Prostate gland (tissue), 2 donors: ENCODE results near the gene THBS2. TPM values are rescaled to one million over a fixed set of nuclear protein-coding genes. Genes with fewer than 3 reads are reported as not detected.

Experiments
- DNase-seq: peaks from one replicate; pipeline ENCODE4 v3.0.0-alpha.2; 2019; ENCODE audit warnings: low spot score
- H3K27ac ChIP-seq, 2 donors: fragments of 200-600 bp; sonication (generic); 2 replicates each; pipeline ENCODE4 v1.5.1; 2017 to 2019
- H3K27me3 ChIP-seq: fragments of 200-600 bp; sonication (generic); replicated peaks from 2 replicates; pipeline ENCODE4 v1.5.1; 2019; ENCODE audit not compliant: insufficient read depth
- H3K36me3 ChIP-seq, 2 donors: fragments of 200-600 bp; sonication (generic); 1 replicate in 1 of 2; 2 replicates in 1 of 2; pipeline versions ENCODE4 v1.5.1 to v1.8.1; 2017 to 2019
- H3K4me1 ChIP-seq: fragments of 200-600 bp; sonication (generic); replicated peaks from 2 replicates; pipeline ENCODE4 v1.5.1; 2019
- H3K4me3 ChIP-seq, 2 donors: fragments of 200-600 bp; sonication (generic); 2 replicates each; pipeline ENCODE4 v1.5.1; 2017 to 2019
- H3K9me3 ChIP-seq: fragments of 200-600 bp; sonication (generic); 2 replicates; pipeline ENCODE4 v1.5.1; 2017
- POLR2A ChIP-seq: fragments of 450-650 bp; IDR thresholded peaks from one replicate; pipeline ENCODE4 v1.6.1; 2016; ENCODE audit warnings: antibody characterized with exemption, mild to moderate bottlenecking
- POLR2AphosphoS5 ChIP-seq: sonication (generic); formaldehyde crosslinking; IDR thresholded peaks from one replicate; pipeline ENCODE4 v1.6.1; 2017; ENCODE audit warnings: antibody characterized with exemption
- WGBS: methylation state at CpG from one replicate; pipeline ENCODE4 v1.1.5; 2018; 5-methylcytosine and 5-hydroxymethylcytosine counted together
- intact Hi-C: fragments of 100-400 bp; cut with DNase I; formaldehyde crosslinking; loops from one replicate; pipeline ENCODE4 v1.14.2; 2022
- total RNA-seq, 2 donors: library from RNA; depleted of rRNA; stranded (reverse); fragments of >200 nt; gene quantifications; one replicate each; pipeline ENCODE4 v1.1.0, GENCODE V29; 2016
- TF ChIP-seq, protein P1 (sequence below), 4 experiments: fragments of 200-600 bp in 2 of 4; fragments of 450-650 bp in 2 of 4; sonication (generic) in 2 of 4; IDR thresholded peaks; 1 replicate in 3 of 4; 2 replicates in 1 of 4; pipeline ENCODE4 v1.5.1; 2016 to 2019; ENCODE audit warnings: antibody characterized with exemption in 4 of 4, mild to moderate bottlenecking in 2 of 4, moderate library complexity in 2 of 4

Gene THBS2
- total RNA-seq, 2 donors from 2014 or later = 3.3 to 10.9 TPM

DNA sequence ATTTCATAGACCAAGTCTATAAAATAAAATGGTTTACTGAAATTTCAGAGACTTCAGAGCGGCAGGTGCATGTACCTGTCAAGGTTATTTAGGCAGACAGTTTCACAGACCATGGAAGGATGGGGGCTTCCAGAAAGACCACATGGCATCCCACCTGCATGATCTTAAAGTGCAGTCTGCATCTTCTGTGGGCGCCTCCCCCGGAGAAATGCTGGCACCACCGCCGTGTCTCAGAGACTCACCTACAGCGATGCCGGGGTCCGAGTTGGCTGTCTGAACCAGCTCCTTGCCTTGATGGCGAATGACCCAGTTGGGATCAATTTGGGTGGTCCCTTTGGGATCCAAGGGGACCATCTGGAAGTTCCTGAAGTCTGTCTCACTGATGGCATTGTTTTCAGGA, 30.6 kb downstream of the THBS2 start:
- Histone ChIP-seq H3K9me3 (no peaks in the 10 kb centered on the region), H3K27me3 (no peaks in the 10 kb centered on the region), H3K4me3 (no peak overlapping the region), H3K27ac (no peak overlapping the region), H3K36me3 (no peaks in the 10 kb centered on the region), H3K4me1 (no peaks in the 10 kb centered on the region)
- intact Hi-C loops = no loop called here
- no peak for TF ChIP-seq POLR2AphosphoS5
- TF ChIP-seq, protein P1, sequence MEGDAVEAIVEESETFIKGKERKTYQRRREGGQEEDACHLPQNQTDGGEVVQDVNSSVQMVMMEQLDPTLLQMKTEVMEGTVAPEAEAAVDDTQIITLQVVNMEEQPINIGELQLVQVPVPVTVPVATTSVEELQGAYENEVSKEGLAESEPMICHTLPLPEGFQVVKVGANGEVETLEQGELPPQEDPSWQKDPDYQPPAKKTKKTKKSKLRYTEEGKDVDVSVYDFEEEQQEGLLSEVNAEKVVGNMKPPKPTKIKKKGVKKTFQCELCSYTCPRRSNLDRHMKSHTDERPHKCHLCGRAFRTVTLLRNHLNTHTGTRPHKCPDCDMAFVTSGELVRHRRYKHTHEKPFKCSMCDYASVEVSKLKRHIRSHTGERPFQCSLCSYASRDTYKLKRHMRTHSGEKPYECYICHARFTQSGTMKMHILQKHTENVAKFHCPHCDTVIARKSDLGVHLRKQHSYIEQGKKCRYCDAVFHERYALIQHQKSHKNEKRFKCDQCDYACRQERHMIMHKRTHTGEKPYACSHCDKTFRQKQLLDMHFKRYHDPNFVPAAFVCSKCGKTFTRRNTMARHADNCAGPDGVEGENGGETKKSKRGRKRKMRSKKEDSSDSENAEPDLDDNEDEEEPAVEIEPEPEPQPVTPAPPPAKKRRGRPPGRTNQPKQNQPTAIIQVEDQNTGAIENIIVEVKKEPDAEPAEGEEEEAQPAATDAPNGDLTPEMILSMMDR (IDR thresholded peaks at IDR 0.05) = no peak
- TF ChIP-seq POLR2A = no peak
- DNase-seq = no peak
- 95% methylated on average over 9 of the region's 9 CpGs for WGBS

- Histone ChIP-seq H3K27me3 (no peaks in the 10 kb centered on the region), H3K9me3 (no peaks in the 10 kb centered on the region), H3K27ac (no peak overlapping the region), H3K4me3 (no peak overlapping the region), H3K36me3 (no peaks in the 10 kb centered on the region), H3K4me1 (no peaks in the 10 kb centered on the region)
- intact Hi-C loops = no loop called here
- 95% methylated on average over 24 of the region's 24 CpGs for WGBS
- DNase-seq = no peak
- TF ChIP-seq, protein P1 (IDR thresholded peaks at IDR 0.05) = no peak
- TF ChIP-seq POLR2A (no peak), POLR2AphosphoS5 (no peak)
Observed at GRCh38 chr6:169222126-169222525, 31.5 kb downstream of the THBS2 start.

DNA sequence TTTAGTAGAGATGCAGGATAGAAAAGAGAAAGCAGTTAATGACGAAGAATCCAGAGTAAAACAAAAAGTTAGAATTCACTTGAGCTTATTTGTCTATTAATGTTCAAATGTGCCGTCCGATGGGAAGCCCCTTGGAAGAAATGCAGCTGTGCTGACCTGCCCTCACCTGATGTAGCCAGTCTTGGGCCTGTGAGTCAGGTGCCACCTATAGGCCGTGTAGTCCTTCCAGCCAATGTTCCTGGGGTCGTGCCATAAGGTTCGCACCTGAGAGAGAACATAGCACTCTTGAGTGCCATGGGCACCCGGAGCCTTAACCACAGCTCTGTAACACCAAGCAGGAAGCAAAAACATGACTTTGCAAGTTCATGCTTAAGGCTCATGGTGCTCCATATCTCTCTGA, 32.4 kb downstream of the THBS2 start:
- Histone ChIP-seq H3K9me3 (no peaks in the 10 kb centered on the region), H3K4me3 (no peak overlapping the region), H3K27ac (no peak overlapping the region), H3K27me3 (no peaks in the 10 kb centered on the region), H3K36me3 (no peaks in the 10 kb centered on the region), H3K4me1 (no peaks in the 10 kb centered on the region)
- 87% methylated on average over 7 of the region's 7 CpGs for WGBS
- no peak for DNase-seq
- intact Hi-C loops = no loop called here
- TF ChIP-seq POLR2AphosphoS5 (no peak), POLR2A (no peak)
- TF ChIP-seq, protein P1 (IDR thresholded peaks at IDR 0.05) = no peak

DNA sequence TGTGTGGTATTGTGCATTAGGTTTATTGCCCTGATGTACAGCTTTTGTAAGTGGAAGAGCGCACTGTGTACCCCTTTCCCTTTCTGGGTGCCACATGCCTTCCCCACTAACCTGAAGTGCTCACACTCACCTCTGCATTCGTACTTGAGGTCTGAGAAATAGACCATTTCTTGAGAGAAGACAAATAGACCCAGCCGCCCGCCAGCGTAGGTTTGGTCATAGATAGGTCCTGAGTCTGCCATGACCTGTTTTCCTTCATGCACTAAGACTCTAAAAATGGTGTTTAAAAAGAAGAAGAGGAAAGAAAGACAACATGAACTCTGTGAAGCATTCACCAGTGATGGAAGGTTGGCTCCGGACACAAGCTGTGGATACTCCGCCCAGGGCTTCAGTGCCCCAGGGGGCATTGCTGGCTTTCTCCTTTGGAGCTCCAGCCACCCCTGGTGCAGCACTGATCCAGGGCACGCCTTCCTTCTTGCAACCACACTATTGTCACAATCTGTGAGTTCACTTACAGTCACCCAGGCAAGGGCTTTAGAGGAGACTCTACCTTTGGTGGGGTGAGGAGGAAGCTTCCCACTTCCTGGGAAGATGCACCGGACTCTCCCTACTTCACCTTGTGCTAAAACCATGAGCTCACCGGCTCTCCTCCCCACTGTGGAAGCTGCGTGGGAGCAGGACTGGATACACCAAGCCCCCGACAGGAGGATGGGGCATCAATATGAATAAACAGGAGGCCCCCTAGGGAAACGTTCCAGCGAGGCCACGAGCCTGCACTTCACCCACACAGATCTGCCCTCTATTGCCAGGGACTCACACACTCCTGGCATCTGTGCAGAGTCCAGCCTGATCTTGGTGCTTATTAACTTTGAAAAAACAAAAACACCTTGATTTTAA, 33.3 kb downstream of the THBS2 start:
- Histone ChIP-seq H3K27ac (no peak overlapping the region), H3K9me3 (no peaks in the 10 kb centered on the region), H3K4me1 (no peaks in the 10 kb centered on the region), H3K4me3 (no peak overlapping the region), H3K36me3 (no peaks in the 10 kb centered on the region), H3K27me3 (no peaks in the 10 kb centered on the region)
- TF ChIP-seq POLR2AphosphoS5 (no peak), POLR2A (no peak)
- TF ChIP-seq, protein P1 (IDR thresholded peaks at IDR 0.05) = no peak
- 84% methylated on average over 15 of the region's 15 CpGs for WGBS
- intact Hi-C loops = no loop called here
- DNase-seq = no peak

DNA sequence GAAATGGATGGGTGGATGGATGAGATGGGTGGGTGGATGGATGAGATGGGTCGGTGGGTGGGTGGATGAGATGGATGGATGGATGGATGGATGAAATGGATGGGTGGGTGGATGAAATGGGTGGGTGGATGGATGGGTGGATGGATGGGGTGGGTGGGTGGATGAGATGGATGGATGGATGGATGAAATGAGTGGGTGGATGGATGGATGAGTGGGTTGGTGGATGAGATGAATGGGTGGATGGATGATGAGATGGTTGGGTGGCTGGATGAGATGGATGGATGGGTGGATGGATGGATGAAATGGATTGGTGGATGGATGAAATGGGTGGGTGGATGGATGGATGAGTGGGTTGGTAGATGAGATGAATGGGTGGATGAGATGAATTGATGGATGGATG, 35.7 kb downstream of the THBS2 start:
- TF ChIP-seq, protein P1 (IDR thresholded peaks at IDR 0.05) = no peak
- TF ChIP-seq POLR2AphosphoS5 (no peak), POLR2A (no peak)
- H3K4me1 ChIP-seq = no peaks in the 10 kb centered on the region
- H3K9me3 ChIP-seq = no peaks in the 10 kb centered on the region
- no peaks in the 10 kb centered on the region for H3K27me3 ChIP-seq
- no peak overlapping the region for H3K4me3 ChIP-seq
- H3K27ac ChIP-seq = no peak overlapping the region
- intact Hi-C loops = no loop called here
- no peak for DNase-seq
- WGBS = 100% methylated on average over 1 of the region's 1 CpG
- H3K36me3 ChIP-seq = no peaks in the 10 kb centered on the region
